GM18508 (cell line): ENCODE data around the gene NINJ1.

Experiments
- ATAC-seq: cut with Tn5 transposase; IDR thresholded peaks from one replicate; pipeline ENCODE4 v1.9.1; 2021; ENCODE audit warnings: moderate number of reproducible peaks; ENCODE audit not compliant: insufficient read depth, unreplicated experiment

Gene NINJ1

GRCh38 chr9:93092251-93092991, 41.6 kb downstream of the NINJ1 start:
- ATAC-seq: no peak

DNA sequence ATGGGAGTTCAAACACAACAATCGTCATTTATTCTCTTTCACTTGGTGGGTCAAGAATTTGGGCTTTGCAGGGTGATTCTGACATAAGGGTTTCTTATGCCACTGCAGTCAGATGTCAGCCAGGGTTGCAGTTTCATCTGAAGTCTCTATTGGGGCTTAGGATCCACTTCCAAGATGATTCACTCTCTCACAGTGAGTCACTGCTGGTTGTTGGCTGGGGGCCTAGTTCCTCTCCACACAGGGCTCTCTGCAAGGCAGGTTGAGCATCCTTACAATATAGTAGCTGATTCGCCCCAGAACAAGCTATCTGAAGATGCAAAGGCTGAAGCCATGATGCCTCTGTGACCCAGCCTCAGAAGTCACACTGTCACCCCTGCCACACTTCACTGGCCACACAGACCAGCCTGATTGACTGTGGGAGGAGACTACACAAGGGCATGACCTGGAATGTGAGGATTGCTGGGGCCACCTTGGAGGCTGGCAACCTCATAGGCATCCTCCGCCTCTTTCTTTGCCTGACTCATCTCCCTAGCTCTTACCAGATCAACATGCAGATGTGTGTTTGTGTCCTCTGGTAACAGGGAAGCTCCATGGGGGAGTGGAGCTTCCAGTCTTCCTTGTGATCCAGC, 42.5 kb downstream of the NINJ1 start:
- ATAC-seq: no peak

DNA sequence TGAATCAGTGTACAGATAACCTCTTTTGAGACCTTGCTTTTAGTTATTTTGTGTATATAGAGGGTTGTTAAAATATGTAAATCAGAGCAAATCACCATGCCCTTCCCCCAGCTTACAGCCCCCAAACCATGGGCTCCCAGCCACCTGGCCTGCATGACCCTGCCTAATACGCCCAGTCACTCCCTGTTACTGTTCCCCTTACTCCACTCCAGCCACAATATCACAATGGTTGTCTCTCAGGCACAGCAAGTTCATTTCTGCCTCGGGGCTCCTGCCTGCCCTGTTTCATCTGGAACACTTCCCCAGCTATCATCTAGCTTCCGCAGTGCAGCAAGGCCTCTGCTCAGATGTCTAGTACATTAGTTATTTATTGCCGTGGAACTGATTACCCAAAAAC, 43.0 kb downstream of the NINJ1 start:
- no peak for ATAC-seq

DNA sequence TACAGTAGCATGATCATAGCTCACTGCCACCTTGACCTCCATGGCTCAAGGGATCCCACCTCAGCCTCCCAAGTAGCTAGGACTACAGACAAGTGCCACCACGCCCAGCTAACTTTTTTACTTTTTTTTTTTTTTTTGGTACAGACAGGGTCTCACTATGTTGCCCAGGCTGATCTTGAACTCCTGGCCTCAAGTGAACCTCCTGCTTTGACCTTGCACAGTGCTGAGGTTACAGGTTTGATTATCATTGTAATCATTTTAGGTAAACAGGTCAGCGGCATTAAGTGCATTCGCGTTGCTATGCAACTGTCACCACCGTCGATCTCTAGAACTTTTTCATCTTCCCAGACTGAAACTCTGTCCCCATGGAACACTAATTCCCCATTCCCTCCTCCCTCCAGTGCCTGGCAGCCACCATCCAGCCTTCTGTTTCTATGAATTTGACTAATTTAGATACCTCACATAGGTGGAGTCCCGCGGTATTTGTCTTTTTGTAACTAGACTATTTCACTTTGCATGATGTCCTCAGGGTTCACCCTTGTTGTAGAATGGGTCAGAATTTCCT, 43.9 kb downstream of the NINJ1 start:
- no peak for ATAC-seq

DNA sequence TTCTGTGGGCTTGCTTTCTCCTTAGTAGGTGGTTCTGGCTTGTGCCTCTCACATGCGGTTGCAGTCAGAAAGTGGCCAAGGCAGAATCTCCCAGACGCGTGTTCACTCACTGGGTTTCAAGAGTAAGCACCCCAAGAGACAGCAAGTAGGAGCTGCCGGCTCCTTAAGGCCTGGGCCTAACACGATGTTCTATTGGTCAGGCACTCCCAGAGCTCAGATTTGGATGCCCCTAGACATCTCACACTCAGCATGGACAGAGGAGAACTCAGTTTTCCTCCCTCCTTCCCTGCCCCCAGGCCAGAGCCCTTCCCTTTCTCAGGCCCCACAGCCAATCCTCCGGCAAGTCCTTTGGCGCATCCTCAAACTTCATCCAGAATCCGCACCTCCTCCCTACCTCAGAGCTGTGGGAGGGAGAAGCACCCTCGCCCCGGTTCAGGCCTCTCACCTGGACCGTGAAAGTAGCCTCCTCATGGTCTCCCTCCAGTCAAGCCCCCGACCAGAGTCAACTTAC, 44.5 kb downstream of the NINJ1 start:
- ATAC-seq: no peak

DNA sequence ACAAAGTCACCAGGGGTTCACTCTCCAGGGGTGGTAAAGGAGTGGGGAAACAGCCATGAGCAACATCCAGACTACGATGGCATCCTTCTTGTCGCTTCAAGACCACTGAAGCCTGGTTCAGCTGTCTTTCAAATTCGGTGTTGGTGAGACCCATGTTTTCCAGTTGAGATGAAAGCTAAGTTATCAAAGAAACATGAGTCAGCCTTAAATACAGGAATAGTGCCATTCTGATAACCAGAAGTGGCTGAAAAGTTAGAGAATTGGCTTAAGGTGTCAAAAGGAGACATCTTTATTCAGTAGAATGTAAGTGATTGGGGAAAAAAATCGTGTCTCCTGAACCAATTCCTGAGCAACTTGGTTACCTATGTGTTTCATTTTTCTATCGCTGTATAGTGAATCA, 45.0 kb downstream of the NINJ1 start:
- no peak for ATAC-seq

DNA sequence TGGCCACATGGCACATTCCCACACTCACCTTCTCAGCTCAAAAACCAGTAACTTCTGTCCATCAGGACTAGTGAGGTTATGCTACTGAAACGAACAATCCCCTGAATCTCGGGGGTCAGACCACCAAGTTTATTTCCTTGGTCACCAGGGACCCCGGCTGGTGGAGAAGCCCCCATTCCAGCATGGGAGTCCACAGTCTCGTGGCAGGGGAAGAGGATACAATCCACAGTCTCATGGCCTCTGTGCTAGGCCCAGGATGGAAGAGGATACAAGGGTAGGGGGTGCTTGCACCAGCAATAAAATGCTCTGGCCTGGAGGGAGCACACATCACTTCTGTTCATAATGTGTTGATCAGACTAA, 45.4 kb downstream of the NINJ1 start:
- no peak for ATAC-seq

- ATAC-seq: no peak
Observed at GRCh38 chr9:93087971-93088655, 45.9 kb downstream of the NINJ1 start.

GRCh38 chr9:93086447-93087224, 47.4 kb downstream of the NINJ1 start:
- no peak for ATAC-seq

- ATAC-seq: no peak
Observed at GRCh38 chr9:93085676-93086075, 48.4 kb downstream of the NINJ1 start.

DNA sequence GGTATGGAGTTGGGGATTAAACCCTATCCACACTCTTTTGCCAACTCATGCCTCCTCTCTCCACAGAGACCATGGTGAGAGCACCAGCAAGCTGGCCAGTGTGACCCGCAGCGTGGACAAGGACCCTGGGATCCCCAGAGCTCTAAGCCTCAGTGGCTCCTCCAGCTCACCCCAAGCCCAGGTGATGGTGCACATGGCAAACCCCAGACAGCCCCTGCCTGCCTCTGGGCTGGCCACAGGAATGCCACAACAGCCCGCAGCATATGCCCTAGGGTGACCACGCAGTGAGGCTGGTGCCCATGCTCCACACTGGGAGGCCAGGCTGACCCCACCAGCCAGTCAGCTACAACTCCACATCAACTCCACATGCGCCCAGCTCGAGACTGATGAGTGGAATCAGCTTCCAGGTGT, 49.6 kb downstream of the NINJ1 start:
- no peak for ATAC-seq

DNA sequence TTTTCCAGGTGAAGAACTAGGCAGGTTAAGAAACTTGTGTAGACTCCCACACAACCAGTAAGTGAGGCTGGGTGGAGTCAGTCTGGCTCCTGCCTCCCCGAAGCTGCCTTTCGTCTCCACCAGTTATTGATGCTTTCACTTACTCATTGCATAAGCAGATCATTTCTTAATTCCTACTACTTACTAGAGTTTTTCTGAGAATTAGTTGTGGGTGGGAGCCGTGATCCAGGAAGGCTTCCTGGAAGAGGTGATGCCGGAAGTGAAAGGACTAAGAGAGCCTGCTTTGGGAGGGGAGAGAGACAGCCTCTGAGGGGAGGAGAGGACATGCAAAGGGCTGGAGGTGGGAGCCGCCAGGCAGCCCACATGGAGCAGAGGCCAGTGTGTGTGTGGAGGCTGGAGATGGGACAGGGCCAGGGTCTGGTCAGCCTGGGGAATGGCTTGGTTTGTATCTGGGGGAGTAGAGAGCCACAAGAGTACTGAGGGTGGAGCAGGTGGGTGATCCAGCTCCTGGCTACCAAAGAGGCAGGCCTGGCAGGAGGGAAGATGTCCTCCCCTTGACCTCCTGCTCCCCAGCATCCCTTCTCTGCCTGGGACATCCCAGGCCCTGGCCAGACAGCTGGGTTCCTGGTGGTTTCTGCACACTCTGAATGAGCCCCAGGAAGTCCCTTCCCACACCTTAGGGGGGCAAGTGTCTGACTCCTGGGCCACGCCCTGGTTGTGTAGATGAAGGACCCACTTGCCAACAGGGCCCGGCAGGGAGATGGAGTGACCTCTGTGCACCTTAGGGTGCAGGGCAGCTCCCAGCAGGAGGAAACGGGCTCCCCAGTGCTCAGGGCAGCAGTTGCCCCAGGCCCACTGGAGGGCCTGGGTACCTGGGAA, 50.2 kb downstream of the NINJ1 start:
- no peak for ATAC-seq

- ATAC-seq: no peak
Observed at GRCh38 chr9:93082841-93083411, 51.1 kb downstream of the NINJ1 start.

DNA sequence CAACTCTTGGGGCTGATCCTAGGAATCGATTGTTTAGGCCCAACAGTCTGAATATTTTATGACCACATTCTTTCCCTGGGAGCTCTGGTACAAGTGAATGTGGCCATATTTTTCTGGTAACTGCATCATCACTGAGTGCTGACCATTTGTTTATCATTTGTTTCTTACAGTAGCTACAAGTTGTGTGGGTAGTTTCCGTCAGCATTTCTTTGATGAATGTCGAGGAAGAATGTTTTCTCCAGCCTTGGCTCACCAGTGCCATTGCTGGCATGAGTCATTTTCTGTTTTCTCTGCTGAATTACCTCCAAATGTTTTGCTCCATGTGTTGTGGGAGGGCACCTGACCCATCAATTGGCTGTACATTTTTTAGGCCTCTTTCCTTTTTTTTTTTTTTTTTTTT, 52.1 kb downstream of the NINJ1 start:
- ATAC-seq: no peak

- no peak for ATAC-seq
Observed at GRCh38 chr9:93081081-93081529, 52.9 kb downstream of the NINJ1 start.

DNA sequence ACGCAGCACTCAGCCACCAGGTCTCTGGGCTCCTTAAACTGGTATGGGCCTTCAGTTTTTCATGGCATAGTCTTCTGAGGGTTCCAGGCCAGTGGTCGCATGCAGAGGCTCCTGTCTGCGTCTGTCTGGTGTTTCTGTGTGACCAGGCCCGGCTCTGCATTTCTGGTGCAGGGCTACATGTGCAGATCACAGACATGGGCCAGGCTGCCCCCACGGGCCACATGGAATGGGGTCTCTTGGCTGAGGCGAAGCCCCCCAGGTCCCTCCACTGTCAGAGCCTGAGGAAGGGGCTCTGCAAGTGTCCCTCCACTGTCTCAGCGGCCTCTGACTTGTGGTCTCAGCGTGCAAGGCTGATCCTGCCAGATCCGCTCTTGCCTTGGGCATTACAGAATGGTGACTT, 53.6 kb downstream of the NINJ1 start:
- ATAC-seq: no peak

DNA sequence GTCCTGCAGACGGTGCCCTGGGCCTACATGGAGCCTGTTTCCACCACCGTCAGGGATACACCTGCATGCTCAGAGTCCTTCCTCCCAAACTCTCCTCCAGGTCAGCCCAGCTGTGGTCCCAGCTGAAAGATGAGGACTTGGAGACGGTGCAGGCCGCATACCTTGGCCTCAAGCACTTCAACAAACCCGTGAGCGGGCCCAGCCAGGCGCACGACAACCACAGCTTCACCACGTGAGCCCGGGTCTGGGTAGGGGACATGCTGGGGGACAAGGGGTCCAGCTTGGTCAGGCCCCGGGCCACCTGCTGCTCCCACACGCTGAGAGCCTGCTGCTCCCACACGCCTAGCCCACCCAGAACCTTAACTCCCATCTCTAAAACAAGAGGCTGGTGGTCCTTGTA, 54.7 kb downstream of the NINJ1 start:
- no peak for ATAC-seq

DNA sequence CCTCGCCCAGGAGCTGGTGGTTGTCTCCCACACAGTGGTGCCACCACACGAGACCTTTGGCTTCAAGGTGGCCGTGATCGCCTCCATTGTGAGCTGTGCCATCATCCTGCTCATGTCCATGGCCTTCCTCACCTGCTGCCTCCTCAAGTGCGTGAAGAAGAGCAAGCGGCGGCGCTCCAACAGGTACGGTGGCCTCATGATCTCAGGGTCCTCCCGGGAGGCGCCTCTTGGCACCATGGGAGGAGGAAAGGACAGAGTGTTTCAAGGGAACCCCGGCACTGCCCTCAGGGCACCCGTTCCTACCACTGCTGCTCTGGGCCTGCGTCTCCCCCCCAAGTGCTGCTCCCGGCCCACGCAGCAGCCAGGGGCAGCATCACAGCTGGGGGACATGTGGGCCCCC, 56.2 kb downstream of the NINJ1 start:
- ATAC-seq: no peak

DNA sequence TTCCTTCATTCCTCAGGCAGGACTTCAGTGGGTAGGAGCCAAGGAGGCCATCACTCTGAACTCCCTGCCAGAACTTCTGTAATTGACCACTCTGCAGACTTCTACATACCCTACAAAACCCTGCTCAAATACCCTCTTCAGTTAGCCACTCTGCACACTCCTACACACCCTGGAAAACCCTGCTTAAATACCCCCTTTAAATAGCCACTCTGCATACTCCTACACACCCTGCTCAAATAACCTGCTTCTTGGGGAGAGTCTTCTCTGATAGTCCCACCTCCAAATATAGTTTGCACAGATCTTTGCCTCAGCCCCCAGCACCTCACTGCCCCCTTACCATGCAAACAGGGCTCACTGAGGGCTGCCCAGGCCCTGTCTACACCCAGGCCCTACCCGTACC, 56.7 kb downstream of the NINJ1 start:
- ATAC-seq: no peak
